ENCODE measurements around the gene THAP12.

THAP12 gene

GRCh38 chr11:76391811-76392475 lies 11.0 kb upstream of the THAP12 start:
- TF ChIP-seq ZNF274 (IDR thresholded peaks at IDR 0.05; ENCODE audit: low read depth, low read length), result no peak
- no peak overlapping the region for H3K4me3 ChIP-seq (ENCODE audit: low read length)

- TF ChIP-seq ZNF274 (IDR thresholded peaks at IDR 0.05; ENCODE audit: low read depth, low read length), result no peak
- H3K4me3 ChIP-seq (ENCODE audit: low read length), result no peak overlapping the region
Measured at GRCh38 chr11:76391021-76391420, 10.1 kb upstream of the THAP12 start.

GRCh38 chr11:76388408-76388807 lies 7.5 kb upstream of the THAP12 start:
- TF ChIP-seq ZNF274 (IDR thresholded peaks at IDR 0.05; ENCODE audit: low read depth, low read length), result no peak
- H3K4me3 ChIP-seq (ENCODE audit: low read length), result no peak overlapping the region

- no peak for TF ChIP-seq ZNF274 (IDR thresholded peaks at IDR 0.05; ENCODE audit: low read depth, low read length)
- no peak overlapping the region for H3K4me3 ChIP-seq (ENCODE audit: low read length)
Measured at GRCh38 chr11:76385903-76386302, 5.0 kb upstream of the THAP12 start.

- H3K4me3 ChIP-seq (ENCODE audit: low read length), result no peak overlapping the region; the same call in 1 of the 2 replicates
- TF ChIP-seq ZNF274 (IDR thresholded peaks at IDR 0.05; ENCODE audit: low read depth, low read length), result no peak
Measured at GRCh38 chr11:76382209-76382608, 1.3 kb upstream of the THAP12 start.

GRCh38 chr11:76380159-76380976 lies 564 bp downstream of the THAP12 start:
- TF ChIP-seq ZNF274 (IDR thresholded peaks at IDR 0.05; ENCODE audit: low read depth, low read length), result no peak

GRCh38 chr11:76379807-76380158 lies 1.1 kb downstream of the THAP12 start:
- no peak for TF ChIP-seq ZNF274 (IDR thresholded peaks at IDR 0.05; ENCODE audit: low read depth, low read length)
- peak overlapping the region; percentile 98 for H3K4me3 ChIP-seq (ENCODE audit: low read length)

More at GRCh38 chr11:76380159-76380976, 564 bp downstream of the THAP12 start:
- peak overlapping the region; percentile 98 for H3K4me3 ChIP-seq (ENCODE audit: low read length)

- no peak overlapping the region for H3K4me3 ChIP-seq (ENCODE audit: low read length)
- no peak for TF ChIP-seq ZNF274 (IDR thresholded peaks at IDR 0.05; ENCODE audit: low read depth, low read length)
Measured at GRCh38 chr11:76376746-76377558, 4.0 kb downstream of the THAP12 start.

- TF ChIP-seq ZNF274 (IDR thresholded peaks at IDR 0.05; ENCODE audit: low read depth, low read length), result no peak
- H3K4me3 ChIP-seq (ENCODE audit: low read length), result no peak overlapping the region
Measured at GRCh38 chr11:76371170-76371569, 9.8 kb downstream of the THAP12 start.

GRCh38 chr11:76369406-76369805 lies 11.5 kb downstream of the THAP12 start:
- H3K4me3 ChIP-seq (ENCODE audit: low read length), result no peak overlapping the region
- TF ChIP-seq ZNF274 (IDR thresholded peaks at IDR 0.05; ENCODE audit: low read depth, low read length), result no peak

GRCh38 chr11:76368490-76368889 lies 12.4 kb downstream of the THAP12 start:
- TF ChIP-seq ZNF274 (IDR thresholded peaks at IDR 0.05; ENCODE audit: low read depth, low read length), result no peak
- no peak overlapping the region for H3K4me3 ChIP-seq (ENCODE audit: low read length)

GRCh38 chr11:76365038-76365679 lies 15.8 kb downstream of the THAP12 start:
- no peak for TF ChIP-seq ZNF274 (IDR thresholded peaks at IDR 0.05; ENCODE audit: low read depth, low read length)
- no peak overlapping the region for H3K4me3 ChIP-seq (ENCODE audit: low read length)

- H3K4me3 ChIP-seq (ENCODE audit: low read length), result no peak overlapping the region
- TF ChIP-seq ZNF274 (IDR thresholded peaks at IDR 0.05; ENCODE audit: low read depth, low read length), result no peak
Measured at GRCh38 chr11:76362716-76363115, 18.2 kb downstream of the THAP12 start.

GRCh38 chr11:76361776-76362175 lies 19.2 kb downstream of the THAP12 start:
- TF ChIP-seq ZNF274 (IDR thresholded peaks at IDR 0.05; ENCODE audit: low read depth, low read length), result no peak
- no peak overlapping the region for H3K4me3 ChIP-seq (ENCODE audit: low read length)

Data from GM08714 (cell line).